PFSK-1 (cell line): ENCODE data around the gene TTC28.

ENCODE experiments used
- FOXP2 ChIP-seq: optimal IDR thresholded peaks from 2 replicates; pipeline ENCODE3; 2011; ENCODE audit warnings: borderline replicate concordance, control low read depth, inconsistent platforms; ENCODE audit not compliant: insufficient read depth; ENCODE audit errors: extremely low read length, extremely low read depth
- POLR2AphosphoS5 ChIP-seq: IDR thresholded peaks from 2 replicates; pipeline ENCODE4 v1.6.1; 2012; ENCODE audit warnings: low read depth, mild to moderate bottlenecking, control low read depth, low read length, moderate library complexity
- REST ChIP-seq, 2 experiments: IDR thresholded peaks; 2 replicates each; pipeline versions ENCODE4 v1.6.1 to v1.8.0; 2011 to 2012; ENCODE audit warnings: low read depth in 2 of 2, low read length in 2 of 2, control low read depth in 1 of 2, inconsistent platforms in 1 of 2, mild to moderate bottlenecking in 1 of 2, moderate library complexity in 1 of 2; ENCODE audit not compliant: insufficient read depth in 1 of 2
- SIN3A ChIP-seq: IDR thresholded peaks from 2 replicates; pipeline ENCODE4 v1.6.1; 2012; ENCODE audit warnings: mild to moderate bottlenecking, low read length, moderate library complexity, borderline replicate concordance; ENCODE audit not compliant: insufficient read depth
- TAF1 ChIP-seq: IDR thresholded peaks from 2 replicates; pipeline ENCODE4 v1.6.1; 2012; ENCODE audit warnings: low read length, control low read depth, borderline replicate concordance; ENCODE audit not compliant: insufficient read depth

TTC28 gene

GRCh38 chr22:28348613-28349609, 330.7 kb downstream of the TTC28 start:
- no peak for TF ChIP-seq REST (IDR thresholded peaks at IDR 0.05; ENCODE audit: insufficient read depth in 1 of 2, low read depth in 2 of 2, low read length in 2 of 2)
- no peak for TF ChIP-seq POLR2AphosphoS5
- no peak for TF ChIP-seq FOXP2
- no peak for TF ChIP-seq TAF1
- TF ChIP-seq SIN3A, result no peak

- TF ChIP-seq FOXP2 (no peak), REST (IDR thresholded peaks at IDR 0.05; ENCODE audit: insufficient read depth in 1 of 2, low read depth in 2 of 2, low read length in 2 of 2) (no peak), TAF1 (no peak), POLR2AphosphoS5 (no peak), SIN3A (no peak)
Measured at GRCh38 chr22:28346308-28346707, 333.3 kb downstream of the TTC28 start.

GRCh38 chr22:28344918-28345703, 334.5 kb downstream of the TTC28 start:
- TF ChIP-seq FOXP2 (no peak), TAF1 (no peak), SIN3A (no peak), REST (IDR thresholded peaks at IDR 0.05; ENCODE audit: insufficient read depth in 1 of 2, low read depth in 2 of 2, low read length in 2 of 2) (no peak), POLR2AphosphoS5 (no peak)

GRCh38 chr22:28341001-28341400, 338.6 kb downstream of the TTC28 start:
- TF ChIP-seq POLR2AphosphoS5, result no peak
- TF ChIP-seq REST (IDR thresholded peaks at IDR 0.05; ENCODE audit: insufficient read depth in 1 of 2, low read depth in 2 of 2, low read length in 2 of 2), result no peak
- no peak for TF ChIP-seq FOXP2
- TF ChIP-seq TAF1, result no peak
- no peak for TF ChIP-seq SIN3A
